Stomach (tissue), 4 donors: ENCODE data around the gene IER5.

ENCODE experiments used
- CTCF ChIP-seq, 7 experiments: fragments of 450-650 bp in 4 of 7; fragments of 200-600 bp in 3 of 7; sonication (generic) in 3 of 7; IDR thresholded peaks; one replicate each; pipeline ENCODE4 v1.5.1; 2016 to 2019; ENCODE audit warnings: antibody characterized with exemption in 7 of 7, control low read depth in 2 of 7, mild to moderate bottlenecking in 1 of 7
- POLR2A ChIP-seq, 4 donors: fragments of 450-650 bp; IDR thresholded peaks; one replicate each; pipeline ENCODE4 v1.6.1; 2016; ENCODE audit warnings: antibody characterized with exemption in 4 of 4, control low read depth in 2 of 4, mild to moderate bottlenecking in 1 of 4, moderate library complexity in 1 of 4

- TF ChIP-seq POLR2A (IDR thresholded peaks at IDR 0.05) (no peak), CTCF (IDR thresholded peaks at IDR 0.05) (no peak)
These were observed 23.8 kb downstream of the IER5 start for GRCh38 chr1:181112071-181112929.
